Upper lobe of left lung (tissue), 6 donors: Measurements from ENCODE around the gene LARGE1. TPM values are rescaled to one million over a fixed set of nuclear protein-coding genes. Genes with fewer than 3 reads are reported as not detected.

Source experiments
- ATAC-seq, 2 donors: fragments of 200-7000 bp; cut with Tn5 transposase; one replicate each; pipeline ENCODE4 v1.9.1; 2022; ENCODE audit warnings: mild to moderate bottlenecking in 2 of 2, moderate library complexity in 2 of 2; ENCODE audit not compliant: low FRiP score in 2 of 2
- DNase-seq, 2 donors: peaks; one replicate each; pipeline ENCODE4 v3.0.0-alpha.2; 2019 to 2020
- H3K27ac ChIP-seq, 4 donors: fragments of 200-600 bp; sonication (generic); one replicate each; pipeline ENCODE4 v1.5.1; 2016 to 2019
- H3K27me3 ChIP-seq, 4 donors: fragments of 200-600 bp; sonication (generic); one replicate each; pipeline ENCODE4 v1.5.1; 2017 to 2019
- H3K36me3 ChIP-seq, 4 donors: fragments of 200-600 bp; sonication (generic); one replicate each; pipeline ENCODE4 v1.5.1; 2016 to 2019
- H3K4me1 ChIP-seq, 4 donors: fragments of 200-600 bp; sonication (generic); one replicate each; pipeline ENCODE4 v1.5.1; 2018 to 2019
- H3K4me3 ChIP-seq, 4 donors: fragments of 200-600 bp; sonication (generic); one replicate each; pipeline ENCODE4 v1.5.1; 2017 to 2019; ENCODE audit warnings: mild to moderate bottlenecking in 2 of 4, moderate library complexity in 1 of 4
- H3K9me3 ChIP-seq, 4 donors: fragments of 200-600 bp; sonication (generic); one replicate each; pipeline ENCODE4 v1.5.1; 2018 to 2019
- EP300 ChIP-seq, 4 donors: sonication (generic); formaldehyde crosslinking; IDR thresholded peaks; one replicate each; pipeline ENCODE4 v1.5.1; 2017; ENCODE audit warnings: antibody characterized with exemption in 4 of 4, control low read depth in 2 of 4
- POLR2A ChIP-seq, 4 donors: fragments of 450-650 bp; IDR thresholded peaks; one replicate each; pipeline ENCODE4 v1.5.1; 2016 to 2017; ENCODE audit warnings: antibody characterized with exemption in 4 of 4, mild to moderate bottlenecking in 2 of 4
- POLR2AphosphoS5 ChIP-seq, 2 donors: sonication (generic); formaldehyde crosslinking; IDR thresholded peaks; one replicate each; pipeline ENCODE4 v1.5.1; 2017; ENCODE audit warnings: antibody characterized with exemption in 2 of 2
- WGBS, 2 donors: methylation state at CpG; one replicate each; pipeline ENCODE4 v1.1.5; 2017 to 2018; 5-methylcytosine and 5-hydroxymethylcytosine counted together
- total RNA-seq, 6 donors: library from RNA; depleted of rRNA in 4 of 6; stranded (reverse); fragments of >200 nt in 4 of 6; gene quantifications; one replicate each; pipeline versions ENCODE4 v1.1.0 to v1.2.1, GENCODE V29; 2016 to 2021
- TF ChIP-seq, protein P1 (sequence below), 6 experiments: fragments of 450-650 bp in 4 of 6; fragments of 200-600 bp in 2 of 6; sonication (generic) in 2 of 6; IDR thresholded peaks; one replicate each; pipeline ENCODE4 v1.5.1; 2016 to 2019; ENCODE audit warnings: antibody characterized with exemption in 6 of 6
- donor health status: DM: no; HTN: no; CAD: no; lungs with moderate emphysema.
- donor health status: DM: no; HTN: yes; CAD: no; lungs with severe emphysema.

Gene LARGE1
- total RNA-seq, 6 donors from 2014 or later, result 14.0 to 56.6 (median 25.3) TPM

DNA sequence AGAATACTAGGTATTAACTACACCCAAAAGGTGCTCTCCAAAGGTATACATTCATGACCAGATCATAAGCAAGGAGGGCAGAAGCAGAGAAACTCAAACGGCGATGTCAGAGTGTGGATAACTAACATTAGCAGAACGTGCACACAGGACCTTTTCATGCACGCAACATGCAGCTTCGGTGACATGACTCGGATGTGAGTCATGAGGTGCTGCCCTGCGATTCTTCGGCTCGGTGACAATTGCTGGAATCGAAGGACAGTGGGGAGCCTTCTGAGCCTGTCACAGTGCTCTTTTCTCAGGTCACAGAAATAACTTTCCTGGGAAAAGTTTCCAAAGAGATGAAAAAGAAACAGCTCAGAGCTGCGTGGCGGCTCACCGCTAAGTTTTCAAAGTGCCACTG lies 443.6 kb downstream of the LARGE1 start:
- Histone ChIP-seq H3K36me3 (no peaks in the 10 kb centered on the region), H3K4me3 (no peak overlapping the region), H3K4me1 (no peaks in the 10 kb centered on the region), H3K9me3 (no peaks in the 10 kb centered on the region), H3K27me3 (no peaks in the 10 kb centered on the region), H3K27ac (no peak overlapping the region)
- ATAC-seq (no peak), DNase-seq (no peak)
- WGBS, 2 donors, result 88 to 93% methylated on average over 13 of the region's 13 CpGs
- no peak for TF ChIP-seq POLR2A (IDR thresholded peaks at IDR 0.05)
- TF ChIP-seq, protein P1, sequence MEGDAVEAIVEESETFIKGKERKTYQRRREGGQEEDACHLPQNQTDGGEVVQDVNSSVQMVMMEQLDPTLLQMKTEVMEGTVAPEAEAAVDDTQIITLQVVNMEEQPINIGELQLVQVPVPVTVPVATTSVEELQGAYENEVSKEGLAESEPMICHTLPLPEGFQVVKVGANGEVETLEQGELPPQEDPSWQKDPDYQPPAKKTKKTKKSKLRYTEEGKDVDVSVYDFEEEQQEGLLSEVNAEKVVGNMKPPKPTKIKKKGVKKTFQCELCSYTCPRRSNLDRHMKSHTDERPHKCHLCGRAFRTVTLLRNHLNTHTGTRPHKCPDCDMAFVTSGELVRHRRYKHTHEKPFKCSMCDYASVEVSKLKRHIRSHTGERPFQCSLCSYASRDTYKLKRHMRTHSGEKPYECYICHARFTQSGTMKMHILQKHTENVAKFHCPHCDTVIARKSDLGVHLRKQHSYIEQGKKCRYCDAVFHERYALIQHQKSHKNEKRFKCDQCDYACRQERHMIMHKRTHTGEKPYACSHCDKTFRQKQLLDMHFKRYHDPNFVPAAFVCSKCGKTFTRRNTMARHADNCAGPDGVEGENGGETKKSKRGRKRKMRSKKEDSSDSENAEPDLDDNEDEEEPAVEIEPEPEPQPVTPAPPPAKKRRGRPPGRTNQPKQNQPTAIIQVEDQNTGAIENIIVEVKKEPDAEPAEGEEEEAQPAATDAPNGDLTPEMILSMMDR (IDR thresholded peaks at IDR 0.05), result no peak
- TF ChIP-seq EP300 (IDR thresholded peaks at IDR 0.05), result no peak
- TF ChIP-seq POLR2AphosphoS5 (IDR thresholded peaks at IDR 0.05), result no peak

DNA sequence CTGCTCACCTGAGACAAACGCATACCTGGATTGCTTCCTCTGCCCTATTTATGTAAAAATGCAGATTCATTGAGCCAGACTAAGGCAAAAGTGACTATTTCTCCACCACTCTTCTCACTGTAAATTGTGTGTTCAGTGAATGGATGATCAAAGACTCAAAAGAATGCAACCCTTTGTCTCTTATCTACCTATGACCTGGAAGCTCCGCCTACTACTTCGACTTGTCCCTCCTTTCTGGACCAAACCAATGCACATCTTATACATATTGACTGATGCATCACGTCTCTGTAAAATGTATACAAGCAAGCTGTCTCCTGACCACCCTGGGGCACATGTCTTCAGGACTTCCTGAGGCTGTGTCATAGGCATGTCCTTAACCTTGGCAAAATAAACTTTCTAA lies 444.1 kb downstream of the LARGE1 start:
- no peaks in the 10 kb centered on the region for H3K36me3 ChIP-seq
- no peaks in the 10 kb centered on the region for H3K9me3 ChIP-seq
- H3K4me1 ChIP-seq, result no peaks in the 10 kb centered on the region
- DNase-seq (no peak), ATAC-seq (no peak)
- H3K27ac ChIP-seq, result no peak overlapping the region
- TF ChIP-seq, protein P1 (IDR thresholded peaks at IDR 0.05), result no peak
- TF ChIP-seq POLR2A (IDR thresholded peaks at IDR 0.05) (no peak), EP300 (IDR thresholded peaks at IDR 0.05) (no peak), POLR2AphosphoS5 (IDR thresholded peaks at IDR 0.05) (no peak)
- H3K4me3 ChIP-seq, result no peak overlapping the region
- no peaks in the 10 kb centered on the region for H3K27me3 ChIP-seq
- WGBS, 2 donors, result 82 to 88% methylated on average over 4 of the region's 4 CpGs

DNA sequence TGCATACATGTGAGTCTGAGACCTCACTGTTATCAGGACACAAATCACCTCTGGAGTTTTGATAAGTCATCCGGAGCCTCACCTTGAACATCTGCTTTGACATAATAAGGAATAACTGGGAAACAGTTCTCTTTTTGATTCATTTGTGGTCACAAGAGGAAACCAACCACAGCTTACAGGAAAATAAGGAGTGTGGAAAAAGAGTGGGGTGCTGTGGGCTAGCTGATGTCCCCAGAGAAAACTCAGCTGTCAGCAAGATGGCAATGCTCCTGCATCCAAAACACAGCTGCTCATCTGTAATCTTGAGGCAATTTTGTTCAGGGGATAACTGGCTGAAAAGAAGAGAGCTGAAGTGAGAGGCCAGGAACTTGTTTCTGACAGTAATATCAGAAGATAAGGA lies 445.7 kb downstream of the LARGE1 start:
- no peak for DNase-seq
- no peak for TF ChIP-seq POLR2A (IDR thresholded peaks at IDR 0.05)
- TF ChIP-seq, protein P1 (IDR thresholded peaks at IDR 0.05), result no peak
- no peak for TF ChIP-seq POLR2AphosphoS5 (IDR thresholded peaks at IDR 0.05)
- no peak for TF ChIP-seq EP300 (IDR thresholded peaks at IDR 0.05)
- no peaks in the 10 kb centered on the region for H3K36me3 ChIP-seq
- no peak overlapping the region for H3K4me3 ChIP-seq
- no peaks in the 10 kb centered on the region for H3K4me1 ChIP-seq
- 85 to 90% methylated on average over 1 of the region's 1 CpG for WGBS, 2 donors
- H3K9me3 ChIP-seq, result no peaks in the 10 kb centered on the region
- no peak for ATAC-seq
- no peaks in the 10 kb centered on the region for H3K27me3 ChIP-seq
- no peak overlapping the region for H3K27ac ChIP-seq

DNA sequence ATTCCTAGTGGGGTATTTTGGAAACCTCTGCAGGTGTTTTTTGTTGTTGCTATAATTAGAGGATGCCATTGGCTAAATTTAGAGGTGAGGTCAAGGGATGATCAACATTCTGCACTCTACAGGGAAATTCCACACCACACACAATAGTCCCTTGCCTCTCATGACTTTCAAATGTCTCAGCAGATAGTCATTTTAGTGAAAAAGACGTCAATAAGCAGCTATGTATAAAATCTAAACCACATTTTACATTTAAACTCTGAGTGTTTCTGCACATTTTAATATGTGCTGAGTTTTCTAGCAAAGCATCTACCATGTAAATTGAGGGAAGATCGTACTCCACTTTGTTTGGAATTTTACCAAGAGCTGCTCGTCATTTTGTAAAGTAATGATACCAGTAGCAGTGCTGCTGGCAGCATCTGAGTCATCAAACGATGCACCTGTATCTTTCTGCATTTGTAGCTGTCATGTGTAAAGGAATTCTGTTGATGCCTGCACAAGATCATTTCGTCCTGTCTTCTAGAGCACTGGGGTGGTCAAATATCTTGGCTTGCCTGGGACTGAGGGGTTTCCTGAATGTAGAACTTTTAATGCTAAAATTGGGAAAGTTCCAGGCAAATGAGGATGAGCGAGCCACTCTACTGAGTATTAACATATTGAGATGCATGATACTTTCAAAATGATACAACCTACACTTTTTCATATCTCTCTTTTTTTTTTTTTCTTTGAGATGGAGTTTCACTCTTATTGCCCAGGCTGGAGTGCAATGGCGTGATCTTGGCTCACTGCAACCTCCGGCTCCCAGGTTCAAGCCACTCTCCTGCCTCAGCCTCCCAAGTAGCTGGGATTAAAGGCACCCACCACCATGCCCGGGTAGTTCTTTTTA lies 447.6 kb downstream of the LARGE1 start:
- DNase-seq, result no peak
- TF ChIP-seq EP300 (IDR thresholded peaks at IDR 0.05), result no peak
- no peaks in the 10 kb centered on the region for H3K27me3 ChIP-seq

DNA sequence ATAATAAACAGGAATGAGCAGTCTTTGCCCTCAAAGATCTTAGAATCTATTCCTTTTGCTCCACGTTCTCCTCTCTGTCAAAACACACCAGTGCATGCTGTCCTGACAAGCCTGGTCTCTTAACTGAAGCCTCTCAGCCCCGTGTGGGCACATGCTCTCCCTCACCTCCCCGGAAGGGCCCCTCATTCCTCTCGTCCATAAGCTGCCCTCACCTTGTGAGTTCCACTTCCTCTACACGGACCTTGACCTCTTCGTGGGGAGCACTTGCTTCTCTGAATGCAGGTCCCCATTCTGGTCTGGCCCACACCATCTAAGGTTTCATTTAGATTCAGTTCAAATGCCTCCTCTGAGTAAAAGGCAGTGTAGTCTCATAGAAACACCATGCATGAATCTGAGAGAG lies 449.8 kb downstream of the LARGE1 start:
- Histone ChIP-seq H3K36me3 (no peaks in the 10 kb centered on the region), H3K4me1 (peaks cover 0 to 8% (median 2%) of the 10 kb centered on the region in 4 donors), H3K4me3 (no peak overlapping the region), H3K9me3 (no peaks in the 10 kb centered on the region), H3K27me3 (no peaks in the 10 kb centered on the region), H3K27ac (no peak overlapping the region)
- no peak for TF ChIP-seq POLR2AphosphoS5 (IDR thresholded peaks at IDR 0.05)
- TF ChIP-seq, protein P1 (IDR thresholded peaks at IDR 0.05), result no peak
- TF ChIP-seq POLR2A (IDR thresholded peaks at IDR 0.05), result no peak
- TF ChIP-seq EP300 (IDR thresholded peaks at IDR 0.05), result no peak
- no peak for ATAC-seq
- WGBS, 2 donors, result 71 to 78% methylated on average over 6 of the region's 6 CpGs
- no peak for DNase-seq

More for the DNA sequence above, 447.6 kb downstream of the LARGE1 start:
- no peak for ATAC-seq
- Histone ChIP-seq H3K4me1 (no peaks in the 10 kb centered on the region), H3K36me3 (no peaks in the 10 kb centered on the region), H3K27ac (no peak overlapping the region), H3K9me3 (no peaks in the 10 kb centered on the region), H3K4me3 (no peak overlapping the region)
- WGBS, 2 donors, result 88 to 89% methylated on average over 9 of the region's 9 CpGs
